22Rv1 (cell line): ENCODE measurements around the gene SRRD.

ENCODE experiments used
- H3K27ac ChIP-seq: fragments of 450-650 bp; 2 replicates; pipeline ENCODE4 v1.5.1; 2017
- ZFX ChIP-seq: fragments of 450-650 bp; IDR thresholded peaks from 2 replicates; pipeline ENCODE4 v1.6.1; 2017; ENCODE audit warnings: antibody characterized with exemption, borderline replicate concordance
- TF ChIP-seq, protein P1 (sequence below): fragments of 450-650 bp; IDR thresholded peaks from 2 replicates; pipeline ENCODE4 v1.5.1; 2017; ENCODE audit warnings: mild to moderate bottlenecking

Gene SRRD

DNA sequence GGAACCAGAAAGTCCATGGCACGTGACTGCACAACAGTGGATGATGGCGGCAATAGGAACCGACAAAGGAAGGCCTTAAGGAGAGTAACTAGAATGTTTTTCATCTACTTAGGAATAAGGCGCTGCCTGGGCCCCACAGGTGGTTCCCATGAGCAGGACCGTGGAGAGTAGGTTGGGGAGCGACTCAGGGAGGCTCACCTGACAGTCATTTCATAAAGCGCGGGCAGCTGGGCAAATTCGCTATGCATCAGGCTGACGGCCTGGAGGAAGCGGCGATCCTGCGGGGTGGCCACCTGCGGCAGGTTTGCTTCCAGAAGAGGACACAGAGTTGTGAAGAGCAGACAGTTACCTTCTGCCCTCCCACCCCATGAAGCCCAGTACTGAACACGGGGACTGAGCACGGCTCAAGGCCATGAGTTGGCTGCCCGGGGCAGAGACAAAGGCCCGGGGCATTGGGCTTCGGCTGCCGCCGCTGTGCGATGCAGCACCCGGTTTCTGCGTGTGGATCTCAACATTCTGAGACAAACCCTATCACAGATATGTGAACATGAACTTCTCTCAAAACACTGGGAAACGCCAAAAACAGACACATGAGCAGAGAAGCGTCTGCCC lies 25.9 kb upstream of the SRRD start:
- no peak overlapping the region for H3K27ac ChIP-seq
- TF ChIP-seq ZFX = no peak
- TF ChIP-seq, protein P1, sequence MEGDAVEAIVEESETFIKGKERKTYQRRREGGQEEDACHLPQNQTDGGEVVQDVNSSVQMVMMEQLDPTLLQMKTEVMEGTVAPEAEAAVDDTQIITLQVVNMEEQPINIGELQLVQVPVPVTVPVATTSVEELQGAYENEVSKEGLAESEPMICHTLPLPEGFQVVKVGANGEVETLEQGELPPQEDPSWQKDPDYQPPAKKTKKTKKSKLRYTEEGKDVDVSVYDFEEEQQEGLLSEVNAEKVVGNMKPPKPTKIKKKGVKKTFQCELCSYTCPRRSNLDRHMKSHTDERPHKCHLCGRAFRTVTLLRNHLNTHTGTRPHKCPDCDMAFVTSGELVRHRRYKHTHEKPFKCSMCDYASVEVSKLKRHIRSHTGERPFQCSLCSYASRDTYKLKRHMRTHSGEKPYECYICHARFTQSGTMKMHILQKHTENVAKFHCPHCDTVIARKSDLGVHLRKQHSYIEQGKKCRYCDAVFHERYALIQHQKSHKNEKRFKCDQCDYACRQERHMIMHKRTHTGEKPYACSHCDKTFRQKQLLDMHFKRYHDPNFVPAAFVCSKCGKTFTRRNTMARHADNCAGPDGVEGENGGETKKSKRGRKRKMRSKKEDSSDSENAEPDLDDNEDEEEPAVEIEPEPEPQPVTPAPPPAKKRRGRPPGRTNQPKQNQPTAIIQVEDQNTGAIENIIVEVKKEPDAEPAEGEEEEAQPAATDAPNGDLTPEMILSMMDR = no peak

DNA sequence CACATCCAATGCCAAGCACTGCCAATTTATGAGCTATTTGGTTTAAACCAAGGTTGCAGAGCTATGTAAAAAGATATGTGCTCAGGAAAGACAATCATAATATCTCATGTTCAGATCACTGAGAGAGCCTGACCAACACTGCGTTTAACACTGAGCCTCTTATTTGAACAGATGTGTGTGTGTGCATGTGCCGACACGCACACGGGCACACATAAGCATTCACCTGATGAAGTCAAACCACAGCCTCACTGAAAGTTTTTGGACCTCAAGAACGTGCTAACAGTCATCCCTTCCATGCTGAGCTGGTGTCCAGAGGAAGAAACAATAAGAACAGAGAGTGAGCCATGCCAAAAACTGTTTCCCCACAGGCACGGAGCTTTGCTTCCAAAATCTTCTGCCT lies 23.5 kb upstream of the SRRD start:
- no peak overlapping the region for H3K27ac ChIP-seq

DNA sequence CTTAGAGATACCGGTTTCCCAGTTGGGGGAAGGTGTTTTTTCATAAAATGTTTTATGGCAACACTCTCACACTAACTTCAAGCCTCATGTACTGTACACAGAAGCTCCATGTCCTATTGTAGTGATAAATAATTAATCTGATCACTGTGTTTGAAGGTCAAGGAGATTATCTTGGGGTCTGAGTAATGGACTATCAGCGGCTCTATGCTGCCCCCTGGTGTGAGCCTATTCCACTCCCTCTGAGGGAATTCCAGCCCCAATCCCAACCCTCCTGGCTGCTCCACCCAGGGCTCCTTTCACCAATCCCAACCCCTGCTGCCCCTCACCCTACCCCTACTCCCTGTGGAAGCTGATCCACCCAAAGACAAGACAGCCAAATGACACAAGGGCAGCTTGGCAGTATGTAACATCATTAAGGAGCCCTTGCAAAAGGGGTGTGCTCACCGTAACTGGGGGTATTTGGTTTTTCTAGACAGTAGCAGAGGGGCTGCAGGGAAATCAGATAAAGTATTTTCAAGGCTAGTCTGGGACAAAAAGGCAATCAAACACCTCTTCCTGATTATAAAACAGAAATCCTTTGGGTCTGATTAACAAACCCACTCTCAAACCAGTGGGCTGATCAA lies 22.4 kb upstream of the SRRD start:
- TF ChIP-seq, protein P1 = peak; percentile 85
- no peak for TF ChIP-seq ZFX

More for the DNA sequence above, 23.5 kb upstream of the SRRD start:
- no peak for TF ChIP-seq ZFX
- TF ChIP-seq, protein P1 = no peak

DNA sequence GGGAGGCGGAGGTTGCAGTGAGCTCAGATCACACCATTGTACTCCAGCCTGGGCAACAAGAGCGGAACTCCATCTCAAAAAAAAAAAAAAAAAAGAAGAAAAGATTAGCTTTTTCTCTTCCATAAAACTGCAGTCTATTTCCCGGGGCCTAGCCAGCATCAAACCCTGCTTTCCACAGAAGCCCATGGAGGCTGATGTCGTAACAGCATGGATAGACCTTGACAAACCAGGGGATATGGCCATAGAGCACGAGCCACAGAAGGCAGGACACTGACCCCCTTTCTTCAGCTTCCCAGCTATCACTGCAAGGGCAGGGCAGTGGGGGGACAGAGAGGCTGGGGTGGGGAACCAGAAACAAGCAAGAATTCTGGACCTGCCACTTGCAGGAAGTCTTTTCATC lies 21.6 kb upstream of the SRRD start:
- no peak overlapping the region for H3K27ac ChIP-seq
- TF ChIP-seq, protein P1 = no peak
- TF ChIP-seq ZFX = no peak

More for the DNA sequence above, 22.4 kb upstream of the SRRD start:
- no peak overlapping the region for H3K27ac ChIP-seq

DNA sequence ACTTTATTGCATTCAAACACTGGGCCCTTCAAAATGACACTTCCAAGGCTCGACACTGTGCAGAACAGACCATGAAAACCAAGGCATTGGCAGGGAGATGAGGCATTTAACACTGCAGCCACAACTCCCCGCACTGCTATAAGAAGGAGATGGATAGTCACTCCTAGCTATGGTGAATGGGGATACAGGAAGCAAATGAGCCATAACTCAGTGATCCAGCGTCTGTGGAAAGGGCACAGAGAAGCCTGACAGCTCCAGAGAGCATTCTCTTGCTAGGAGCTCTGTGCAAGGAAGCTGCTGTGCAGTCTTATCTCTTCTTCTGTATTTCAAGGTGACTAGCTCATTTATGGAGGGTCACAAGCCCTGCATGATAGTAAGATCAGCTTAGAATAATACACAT lies 21.0 kb upstream of the SRRD start:
- TF ChIP-seq, protein P1 = no peak
- TF ChIP-seq ZFX = no peak
- no peak overlapping the region for H3K27ac ChIP-seq

DNA sequence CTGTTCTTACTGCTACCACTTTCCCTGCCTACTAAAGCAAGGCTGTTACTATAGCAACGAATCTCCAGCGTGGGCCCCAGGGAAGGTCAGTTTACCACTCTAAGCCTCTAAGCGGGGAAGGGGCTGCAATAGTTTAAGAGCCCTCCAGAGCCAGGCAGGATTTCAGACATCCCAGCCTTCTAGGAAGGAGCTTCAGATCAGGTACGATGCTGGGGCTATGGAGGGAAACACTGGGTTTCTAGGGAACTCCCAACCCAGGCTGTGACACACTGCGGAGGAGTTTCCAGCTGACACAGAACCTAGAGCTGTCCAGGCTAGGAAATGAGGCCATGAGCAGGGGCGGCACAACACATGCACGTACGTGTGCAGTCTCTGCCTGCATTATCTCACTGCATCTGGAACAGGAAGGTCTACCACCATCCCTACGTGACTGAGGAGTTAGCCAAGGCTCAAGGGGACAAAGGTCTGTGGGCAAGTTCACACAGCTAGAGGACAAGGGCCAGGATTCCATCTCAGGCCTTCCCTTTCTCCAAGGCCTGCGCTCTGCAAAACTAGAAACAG lies 20.5 kb upstream of the SRRD start:
- TF ChIP-seq ZFX = no peak
- TF ChIP-seq, protein P1 = no peak
- no peak overlapping the region for H3K27ac ChIP-seq

DNA sequence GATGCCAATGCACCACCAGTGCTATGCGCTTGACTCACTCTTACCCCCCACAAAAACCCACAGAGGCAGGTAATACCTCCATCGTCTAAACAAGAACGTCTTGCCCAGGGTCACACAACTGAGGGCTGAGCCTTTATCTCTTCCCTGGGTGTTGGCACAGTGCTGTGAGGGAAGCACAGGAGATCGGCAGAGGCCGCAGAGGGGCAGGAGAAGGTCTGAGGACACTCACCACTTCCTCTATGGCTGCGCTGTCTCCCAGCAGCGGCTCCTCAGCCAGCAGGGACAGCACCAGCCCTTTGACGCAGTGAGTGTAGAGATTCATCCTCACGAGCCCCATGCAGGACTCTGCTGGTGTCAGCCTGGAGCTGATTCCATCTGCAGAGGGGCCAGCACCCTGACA lies 20.0 kb upstream of the SRRD start:
- TF ChIP-seq, protein P1 = no peak
- no peak for TF ChIP-seq ZFX

More for the DNA sequence above, 20.0 kb upstream of the SRRD start:
- H3K27ac ChIP-seq = no peak overlapping the region
